GM23338 (cell line): ENCODE data around the gene CMSS1. TPM values are rescaled to one million over a fixed set of nuclear protein-coding genes. Genes with fewer than 3 reads are reported as not detected.

Experiments used
- ATAC-seq: fragments of 200-7000 bp; cut with Tn5 transposase; 3 replicates; pipeline ENCODE4 v1.9.1; 2020
- DNase-seq: peaks from one replicate; pipeline ENCODE4 v3.0.0-alpha.2; 2015; ENCODE audit warnings: low spot score
- H2AFZ ChIP-seq: fragments of 200-600 bp; sonication (generic); 2 replicates; pipeline ENCODE4 v1.8.0; 2016; ENCODE audit warnings: antibody characterized with exemption, mild to moderate bottlenecking, moderate library complexity
- H3F3A ChIP-seq: fragments of 200-600 bp; sonication (generic); replicated peaks from 2 replicates; pipeline ENCODE4 v1.8.0; 2017; ENCODE audit warnings: antibody characterized with exemption, mixed run types, low read depth
- H3K27ac ChIP-seq: fragments of 200-600 bp; sonication (generic); 2 replicates; pipeline ENCODE4 v1.6.1; 2016; ENCODE audit warnings: low read depth
- H3K27me3 ChIP-seq: fragments of 200-600 bp; sonication (generic); 2 replicates; pipeline ENCODE4 v1.8.0; 2016; ENCODE audit warnings: mild to moderate bottlenecking, mixed run types, moderate library complexity; ENCODE audit not compliant: insufficient read depth
- H3K36me3 ChIP-seq: fragments of 200-600 bp; sonication (generic); 2 replicates; pipeline ENCODE4 v1.8.0; 2016; ENCODE audit warnings: mild to moderate bottlenecking; ENCODE audit not compliant: insufficient read depth
- H3K4me1 ChIP-seq: fragments of 200-600 bp; sonication (generic); 2 replicates; pipeline ENCODE4 v1.8.0; 2016; ENCODE audit warnings: mild to moderate bottlenecking, moderate library complexity; ENCODE audit not compliant: insufficient read depth
- H3K4me2 ChIP-seq: fragments of 200-600 bp; sonication (generic); 2 replicates; pipeline ENCODE4 v1.7.1; 2017; ENCODE audit warnings: mixed run types
- H3K4me3 ChIP-seq: fragments of 200-600 bp; sonication (generic); 2 replicates; pipeline ENCODE4 v1.6.1; 2016; ENCODE audit warnings: mixed run types
- H3K79me2 ChIP-seq: fragments of 200-600 bp; sonication (generic); replicated peaks from 2 replicates; pipeline ENCODE4 v1.8.0; 2017; ENCODE audit warnings: mild to moderate bottlenecking; ENCODE audit not compliant: insufficient read depth
- H3K9me2 ChIP-seq: fragments of 200-600 bp; sonication (generic); 2 replicates; pipeline ENCODE4 v1.8.0; 2017; ENCODE audit not compliant: insufficient read depth
- H4K20me1 ChIP-seq: fragments of 200-600 bp; sonication (generic); replicated peaks from 2 replicates; pipeline ENCODE4 v1.8.0; 2017; ENCODE audit warnings: mild to moderate bottlenecking; ENCODE audit not compliant: insufficient read depth
- H3K27ac Mint-ChIP-seq: 2 replicates; pipeline ENCODE4 v1.8.0; 2020; ENCODE audit warnings: inconsistent platforms, mild to moderate bottlenecking, moderate library complexity, mixed read lengths
- H3K27me3 Mint-ChIP-seq: 3 replicates; pipeline ENCODE4 v1.8.0; 2022; ENCODE audit warnings: low read depth, mild to moderate bottlenecking, moderate library complexity, mixed read lengths, inconsistent platforms; ENCODE audit not compliant: insufficient read depth, poor library complexity
- H3K36me3 Mint-ChIP-seq: 3 replicates; pipeline ENCODE4 v1.8.0; 2021; ENCODE audit warnings: low read depth, mild to moderate bottlenecking, inconsistent platforms, moderate library complexity, mixed read lengths
- H3K4me1 Mint-ChIP-seq: 3 replicates; pipeline ENCODE4 v1.8.0; 2020; ENCODE audit warnings: mild to moderate bottlenecking, inconsistent platforms, mixed read lengths
- H3K4me3 Mint-ChIP-seq: 3 replicates; pipeline ENCODE4 v1.8.0; 2021; ENCODE audit warnings: moderate library complexity, mild to moderate bottlenecking, inconsistent platforms, mixed read lengths
- H3K9me3 Mint-ChIP-seq: 3 replicates; pipeline ENCODE4 v1.8.0; 2020; ENCODE audit warnings: moderate library complexity, mild to moderate bottlenecking, inconsistent platforms, mixed read lengths
- EZH2phosphoT487 ChIP-seq: fragments of 200-600 bp; sonication (generic); IDR thresholded peaks from one replicate; pipeline ENCODE4 v1.8.1; 2018; ENCODE audit warnings: antibody characterized with exemption; ENCODE audit not compliant: unreplicated experiment
- STAT1 ChIP-seq: IDR thresholded peaks from one replicate; pipeline ENCODE4 v1.6.1; 2016; ENCODE audit warnings: antibody characterized with exemption; ENCODE audit not compliant: unreplicated experiment
- polyA plus RNA-seq: library from polyadenylated mRNA; unstranded; fragments of >200 nt; fragmentation: Nextera tagmentation; extraction: Ambion mirVana; gene quantifications from 2 replicates; pipeline ENCODE4 v1.2.1, GENCODE V29; 2016
- total RNA-seq: library from RNA; depleted of rRNA; stranded (reverse); fragments of >200 nt; shearing (Covaris generic); gene quantifications from 2 replicates; pipeline ENCODE4 v1.2.3, GENCODE V29; 2014
- TF ChIP-seq, protein P1 (sequence below): fragments of 250-450 bp; sonication (Bioruptor Pico); IDR thresholded peaks from 2 replicates; pipeline ENCODE4 v1.5.0; 2020; ENCODE audit warnings: mild to moderate bottlenecking, moderate library complexity

Gene CMSS1
- total and polyA plus RNA-seq, 2 experiments from 2014 or later: 39.4 to 187 TPM

DNA sequence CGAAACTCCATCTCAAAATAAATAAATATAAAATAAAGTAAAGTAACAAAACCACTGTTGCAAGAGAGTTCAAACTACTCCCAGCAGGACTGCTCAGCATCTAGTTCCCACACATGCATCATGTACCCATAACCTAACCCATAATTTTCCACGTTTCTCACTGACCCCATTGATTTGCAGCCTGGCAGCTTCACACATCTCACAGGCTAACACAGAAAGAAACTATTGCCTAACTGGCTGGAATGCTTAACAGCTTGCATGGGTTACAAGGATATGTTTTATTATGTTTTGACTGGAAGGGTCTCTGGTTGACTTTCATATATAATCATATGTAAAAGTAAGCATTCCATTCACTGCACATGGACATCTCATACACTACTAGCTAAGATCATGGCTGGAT, 387.5 kb downstream of the CMSS1 start:
- ATAC-seq: no peak
- no peak overlapping the region for H3K27ac ChIP-seq
- H3K36me3 ChIP-seq: no peaks in the 10 kb centered on the region

GRCh38 chr3:100206687-100207086, 389.0 kb downstream of the CMSS1 start:
- Histone ChIP-seq H3F3A (0 out of 2 replicates have a peak, but pooled peaks cover 3% of the 10 kb centered on the region), H3K4me1 (peaks cover 22% of the 10 kb centered on the region), H3K79me2 (no peaks in the 10 kb centered on the region), H3K27ac (no peak overlapping the region), H3K9me2 (no peaks in the 10 kb centered on the region), H3K36me3 (no peaks in the 10 kb centered on the region), H3K27me3 (no peaks in the 10 kb centered on the region), H3K4me2 (no peak overlapping the region), H2AFZ (no peak overlapping the region; the same call in 1 of the 2 replicates), H4K20me1 (no peaks in the 10 kb centered on the region), H3K4me3 (no peak overlapping the region)
- DNase-seq (no peak), ATAC-seq (no peak)
- no peak overlapping the region for H3K27ac Mint-ChIP-seq
- no peaks in the 10 kb centered on the region for H3K36me3 Mint-ChIP-seq
- H3K9me3 Mint-ChIP-seq: peaks cover 3% of the 10 kb centered on the region; the same call in 2 of the 3 replicates
- no peak for TF ChIP-seq EZH2phosphoT487
- TF ChIP-seq, protein P1, sequence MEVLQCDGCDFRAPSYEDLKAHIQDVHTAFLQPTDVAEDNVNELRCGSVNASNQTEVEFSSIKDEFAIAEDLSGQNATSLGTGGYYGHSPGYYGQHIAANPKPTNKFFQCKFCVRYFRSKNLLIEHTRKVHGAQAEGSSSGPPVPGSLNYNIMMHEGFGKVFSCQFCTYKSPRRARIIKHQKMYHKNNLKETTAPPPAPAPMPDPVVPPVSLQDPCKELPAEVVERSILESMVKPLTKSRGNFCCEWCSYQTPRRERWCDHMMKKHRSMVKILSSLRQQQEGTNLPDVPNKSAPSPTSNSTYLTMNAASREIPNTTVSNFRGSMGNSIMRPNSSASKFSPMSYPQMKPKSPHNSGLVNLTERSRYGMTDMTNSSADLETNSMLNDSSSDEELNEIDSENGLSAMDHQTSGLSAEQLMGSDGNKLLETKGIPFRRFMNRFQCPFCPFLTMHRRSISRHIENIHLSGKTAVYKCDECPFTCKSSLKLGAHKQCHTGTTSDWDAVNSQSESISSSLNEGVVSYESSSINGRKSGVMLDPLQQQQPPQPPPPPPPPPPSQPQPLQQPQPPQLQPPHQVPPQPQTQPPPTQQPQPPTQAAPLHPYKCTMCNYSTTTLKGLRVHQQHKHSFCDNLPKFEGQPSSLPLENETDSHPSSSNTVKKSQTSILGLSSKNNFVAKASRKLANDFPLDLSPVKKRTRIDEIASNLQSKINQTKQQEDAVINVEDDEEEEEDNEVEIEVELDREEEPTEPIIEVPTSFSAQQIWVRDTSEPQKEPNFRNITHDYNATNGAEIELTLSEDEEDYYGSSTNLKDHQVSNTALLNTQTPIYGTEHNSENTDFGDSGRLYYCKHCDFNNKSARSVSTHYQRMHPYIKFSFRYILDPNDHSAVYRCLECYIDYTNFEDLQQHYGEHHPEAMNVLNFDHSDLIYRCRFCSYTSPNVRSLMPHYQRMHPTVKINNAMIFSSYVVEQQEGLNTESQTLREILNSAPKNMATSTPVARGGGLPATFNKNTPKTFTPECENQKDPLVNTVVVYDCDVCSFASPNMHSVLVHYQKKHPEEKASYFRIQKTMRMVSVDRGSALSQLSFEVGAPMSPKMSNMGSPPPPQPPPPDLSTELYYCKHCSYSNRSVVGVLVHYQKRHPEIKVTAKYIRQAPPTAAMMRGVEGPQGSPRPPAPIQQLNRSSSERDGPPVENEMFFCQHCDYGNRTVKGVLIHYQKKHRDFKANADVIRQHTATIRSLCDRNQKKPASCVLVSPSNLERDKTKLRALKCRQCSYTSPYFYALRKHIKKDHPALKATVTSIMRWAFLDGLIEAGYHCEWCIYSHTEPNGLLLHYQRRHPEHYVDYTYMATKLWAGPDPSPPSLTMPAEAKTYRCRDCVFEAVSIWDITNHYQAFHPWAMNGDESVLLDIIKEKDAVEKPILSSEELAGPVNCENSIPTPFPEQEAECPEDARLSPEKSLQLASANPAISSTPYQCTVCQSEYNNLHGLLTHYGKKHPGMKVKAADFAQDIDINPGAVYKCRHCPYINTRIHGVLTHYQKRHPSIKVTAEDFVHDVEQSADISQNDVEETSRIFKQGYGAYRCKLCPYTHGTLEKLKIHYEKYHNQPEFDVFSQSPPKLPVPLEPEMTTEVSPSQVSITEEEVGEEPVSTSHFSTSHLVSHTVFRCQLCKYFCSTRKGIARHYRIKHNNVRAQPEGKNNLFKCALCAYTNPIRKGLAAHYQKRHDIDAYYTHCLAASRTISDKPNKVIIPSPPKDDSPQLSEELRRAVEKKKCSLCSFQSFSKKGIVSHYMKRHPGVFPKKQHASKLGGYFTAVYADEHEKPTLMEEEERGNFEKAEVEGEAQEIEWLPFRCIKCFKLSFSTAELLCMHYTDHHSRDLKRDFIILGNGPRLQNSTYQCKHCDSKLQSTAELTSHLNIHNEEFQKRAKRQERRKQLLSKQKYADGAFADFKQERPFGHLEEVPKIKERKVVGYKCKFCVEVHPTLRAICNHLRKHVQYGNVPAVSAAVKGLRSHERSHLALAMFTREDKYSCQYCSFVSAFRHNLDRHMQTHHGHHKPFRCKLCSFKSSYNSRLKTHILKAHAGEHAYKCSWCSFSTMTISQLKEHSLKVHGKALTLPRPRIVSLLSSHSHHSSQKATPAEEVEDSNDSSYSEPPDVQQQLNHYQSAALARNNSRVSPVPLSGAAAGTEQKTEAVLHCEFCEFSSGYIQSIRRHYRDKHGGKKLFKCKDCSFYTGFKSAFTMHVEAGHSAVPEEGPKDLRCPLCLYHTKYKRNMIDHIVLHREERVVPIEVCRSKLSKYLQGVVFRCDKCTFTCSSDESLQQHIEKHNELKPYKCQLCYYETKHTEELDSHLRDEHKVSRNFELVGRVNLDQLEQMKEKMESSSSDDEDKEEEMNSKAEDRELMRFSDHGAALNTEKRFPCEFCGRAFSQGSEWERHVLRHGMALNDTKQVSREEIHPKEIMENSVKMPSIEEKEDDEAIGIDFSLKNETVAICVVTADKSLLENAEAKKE (CRISPR knock-in tag): no peak
- H3K4me3 Mint-ChIP-seq: no peak overlapping the region
- H3K4me1 Mint-ChIP-seq: peaks cover 22% of the 10 kb centered on the region
- peaks cover 3% of the 10 kb centered on the region for H3K27me3 Mint-ChIP-seq

More for the DNA sequence above, 387.5 kb downstream of the CMSS1 start:
- no peak overlapping the region for H3K4me3 Mint-ChIP-seq
- H3K4me1 ChIP-seq: peaks cover 10% of the 10 kb centered on the region
- H3K36me3 Mint-ChIP-seq: no peaks in the 10 kb centered on the region
- H3K4me1 Mint-ChIP-seq: peaks cover 7% of the 10 kb centered on the region
- H3K27ac Mint-ChIP-seq: no peak overlapping the region
- DNase-seq: no peak
- H3K27me3 Mint-ChIP-seq: peaks cover 3% of the 10 kb centered on the region
- no peaks in the 10 kb centered on the region for H3K79me2 ChIP-seq
- H3K27me3 ChIP-seq: no peaks in the 10 kb centered on the region
- no peaks in the 10 kb centered on the region for H4K20me1 ChIP-seq
- no peaks in the 10 kb centered on the region for H3F3A ChIP-seq
- no peak for TF ChIP-seq STAT1
- no peak overlapping the region for H2AFZ ChIP-seq
- no peak overlapping the region for H3K4me3 ChIP-seq
- no peak overlapping the region for H3K4me2 ChIP-seq
- peaks cover 3% of the 10 kb centered on the region; the same call in 2 of the 3 replicates for H3K9me3 Mint-ChIP-seq
- H3K9me2 ChIP-seq: no peaks in the 10 kb centered on the region
